Regular cardiac myocyte (primary cell): ENCODE measurements around the gene RLF. TPM values are rescaled to one million over a fixed set of nuclear protein-coding genes. Genes with fewer than 3 reads are reported as not detected.

ENCODE experiments used
- total RNA-seq: library from RNA; depleted of rRNA; stranded (reverse); fragments of >200 nt; gene quantifications from 2 replicates; pipeline ENCODE4 v1.2.3, GENCODE V29; 2014

Gene RLF, protein sequence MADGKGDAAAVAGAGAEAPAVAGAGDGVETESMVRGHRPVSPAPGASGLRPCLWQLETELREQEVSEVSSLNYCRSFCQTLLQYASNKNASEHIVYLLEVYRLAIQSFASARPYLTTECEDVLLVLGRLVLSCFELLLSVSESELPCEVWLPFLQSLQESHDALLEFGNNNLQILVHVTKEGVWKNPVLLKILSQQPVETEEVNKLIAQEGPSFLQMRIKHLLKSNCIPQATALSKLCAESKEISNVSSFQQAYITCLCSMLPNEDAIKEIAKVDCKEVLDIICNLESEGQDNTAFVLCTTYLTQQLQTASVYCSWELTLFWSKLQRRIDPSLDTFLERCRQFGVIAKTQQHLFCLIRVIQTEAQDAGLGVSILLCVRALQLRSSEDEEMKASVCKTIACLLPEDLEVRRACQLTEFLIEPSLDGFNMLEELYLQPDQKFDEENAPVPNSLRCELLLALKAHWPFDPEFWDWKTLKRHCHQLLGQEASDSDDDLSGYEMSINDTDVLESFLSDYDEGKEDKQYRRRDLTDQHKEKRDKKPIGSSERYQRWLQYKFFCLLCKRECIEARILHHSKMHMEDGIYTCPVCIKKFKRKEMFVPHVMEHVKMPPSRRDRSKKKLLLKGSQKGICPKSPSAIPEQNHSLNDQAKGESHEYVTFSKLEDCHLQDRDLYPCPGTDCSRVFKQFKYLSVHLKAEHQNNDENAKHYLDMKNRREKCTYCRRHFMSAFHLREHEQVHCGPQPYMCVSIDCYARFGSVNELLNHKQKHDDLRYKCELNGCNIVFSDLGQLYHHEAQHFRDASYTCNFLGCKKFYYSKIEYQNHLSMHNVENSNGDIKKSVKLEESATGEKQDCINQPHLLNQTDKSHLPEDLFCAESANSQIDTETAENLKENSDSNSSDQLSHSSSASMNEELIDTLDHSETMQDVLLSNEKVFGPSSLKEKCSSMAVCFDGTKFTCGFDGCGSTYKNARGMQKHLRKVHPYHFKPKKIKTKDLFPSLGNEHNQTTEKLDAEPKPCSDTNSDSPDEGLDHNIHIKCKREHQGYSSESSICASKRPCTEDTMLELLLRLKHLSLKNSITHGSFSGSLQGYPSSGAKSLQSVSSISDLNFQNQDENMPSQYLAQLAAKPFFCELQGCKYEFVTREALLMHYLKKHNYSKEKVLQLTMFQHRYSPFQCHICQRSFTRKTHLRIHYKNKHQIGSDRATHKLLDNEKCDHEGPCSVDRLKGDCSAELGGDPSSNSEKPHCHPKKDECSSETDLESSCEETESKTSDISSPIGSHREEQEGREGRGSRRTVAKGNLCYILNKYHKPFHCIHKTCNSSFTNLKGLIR (N-terminal part only)
- 24.9 and 40.0 TPM in 2 replicates for total RNA-seq

GRCh38 chr1:40161125-40161887 is at the start of gene RLF:
TSS of gene RLF (plus strand) at chr1:40161387. CDS start at chr1:40161400, 13 bp downstream.

GRCh38 chr1:40247655-40248054 is 86.5 kb downstream of the RLF start, which contains the start of gene TMCO2:
TSS of gene TMCO2 (plus strand) at chr1:40247937. CDS start at chr1:40247994, 57 bp downstream.

GRCh38 chr1:40257688-40258444 is 96.7 kb downstream of the RLF start, which contains the start of gene ZMPSTE24:
TSS of gene ZMPSTE24 (plus strand) at chr1:40258236. CDS start at chr1:40258272, 36 bp downstream.

Other genes with a start within 250 kb of the RLF start
- gene MFSD2A, start 206.2 kb upstream of the RLF start, total RNA-seq = 5.4 and 6.1 TPM in 2 replicates
- gene CAP1, start 120.7 kb upstream of the RLF start, total RNA-seq = 468 and 655 TPM in 2 replicates
- 38.6 and 59.4 TPM in 2 replicates for gene PPT1, start 64.1 kb upstream of the RLF start, total RNA-seq
- not detected in 2 replicates for gene TMCO2, start 86.5 kb downstream of the RLF start, total RNA-seq
- gene ZMPSTE24, start 96.8 kb downstream of the RLF start, total RNA-seq = 68.8 and 129 TPM in 2 replicates
- 0.38 and 1.4 TPM in 2 replicates for gene COL9A2, start 155.9 kb downstream of the RLF start, total RNA-seq
- gene SMAP2, start 212.3 kb downstream of the RLF start, total RNA-seq = 10.4 and 27.2 TPM in 2 replicates